Right atrium auricular region (tissue), 2 donors: Measurements from ENCODE around the gene NR2E3. TPM values are rescaled to one million over a fixed set of nuclear protein-coding genes. Genes with fewer than 3 reads are reported as not detected.
A peak's percentile ranks its signal among the peaks of the same experiment; 100 is the strongest.

Experiments used
- DNase-seq: peaks from one replicate; pipeline ENCODE4 v3.0.0-alpha.2; 2019; ENCODE audit warnings: low spot score
- H3K27ac ChIP-seq, 2 donors: fragments of 200-600 bp; sonication (generic); 1 replicate in 1 of 2; 2 replicates in 1 of 2; pipeline ENCODE4 v1.5.1; 2016 to 2019
- H3K27me3 ChIP-seq, 2 donors: fragments of 200-600 bp; sonication (generic); one replicate each; pipeline versions ENCODE4 v1.5.1 to v1.6.0; 2017 to 2019
- H3K36me3 ChIP-seq: fragments of 200-600 bp; sonication (generic); one replicate; pipeline ENCODE4 v1.5.1; 2016
- H3K4me1 ChIP-seq, 2 donors: fragments of 200-600 bp; sonication (generic); one replicate each; pipeline versions ENCODE4 v1.5.1 to v1.6.0; 2017 to 2019
- H3K4me3 ChIP-seq, 2 donors: fragments of 200-600 bp; sonication (generic); 1 replicate in 1 of 2; 2 replicates in 1 of 2; pipeline ENCODE4 v1.5.1; 2017 to 2019; ENCODE audit warnings: mild to moderate bottlenecking in 1 of 2, moderate library complexity in 1 of 2
- H3K9me3 ChIP-seq, 2 donors: fragments of 200-600 bp; sonication (generic); one replicate each; pipeline ENCODE4 v1.5.1; 2019
- total RNA-seq, 2 donors: library from RNA; depleted of rRNA; stranded (reverse); fragments of >200 nt; gene quantifications; one replicate each; pipeline ENCODE4 v1.1.0, GENCODE V29; 2016
- TF ChIP-seq, protein P1 (sequence below), 2 donors: fragments of 200-600 bp; sonication (generic); IDR thresholded peaks; one replicate each; pipeline ENCODE4 v1.5.1; 2019; ENCODE audit warnings: antibody characterized with exemption in 2 of 2

NR2E3 gene
- total RNA-seq, 2 donors from 2014 or later: not detected

DNA sequence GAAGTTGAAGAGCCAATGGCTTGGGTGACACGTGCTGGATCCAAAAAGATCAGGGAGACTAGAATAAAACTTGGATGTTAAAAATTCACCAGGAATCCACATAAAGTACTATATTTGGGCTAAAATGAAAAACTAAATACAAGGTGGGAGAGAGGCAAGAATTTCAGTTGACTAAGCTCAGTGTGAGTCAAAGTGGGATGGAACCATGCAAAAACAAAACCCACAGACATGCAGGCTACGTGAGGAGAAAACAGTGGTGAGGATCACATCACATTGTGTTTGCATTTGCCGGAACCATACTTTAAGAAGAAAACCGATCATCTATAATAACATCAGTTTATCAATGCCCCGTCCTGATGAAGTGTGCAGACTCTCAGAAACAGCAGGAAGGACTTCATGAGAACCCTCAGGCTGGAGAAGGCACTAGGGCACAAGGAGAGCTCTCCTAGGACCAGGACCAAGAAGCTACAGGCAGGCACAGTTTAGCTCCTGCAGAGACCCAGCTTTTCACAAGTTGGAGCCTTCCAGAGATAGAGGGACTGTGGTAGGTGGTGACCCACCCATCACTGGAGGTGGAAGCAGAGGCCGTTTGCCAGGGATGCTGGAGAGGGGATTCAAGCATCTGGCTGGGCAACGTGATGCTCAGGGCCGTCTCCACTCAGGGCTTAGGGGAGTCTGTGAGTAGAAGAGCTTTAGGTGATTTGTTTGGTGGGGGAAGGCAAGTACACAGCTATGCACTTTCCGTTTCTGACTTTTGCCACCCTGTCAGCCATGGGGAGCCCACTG is 29.0 kb upstream of the NR2E3 start:
- Histone ChIP-seq H3K27ac (no peak overlapping the region), H3K36me3 (no peaks in the 10 kb centered on the region), H3K27me3 (no peaks in the 10 kb centered on the region), H3K9me3 (no peaks in the 10 kb centered on the region), H3K4me1 (peaks cover 0 to 12% of the 10 kb centered on the region in 2 donors), H3K4me3 (no peak overlapping the region)
- DNase-seq: no peak
- TF ChIP-seq, protein P1, sequence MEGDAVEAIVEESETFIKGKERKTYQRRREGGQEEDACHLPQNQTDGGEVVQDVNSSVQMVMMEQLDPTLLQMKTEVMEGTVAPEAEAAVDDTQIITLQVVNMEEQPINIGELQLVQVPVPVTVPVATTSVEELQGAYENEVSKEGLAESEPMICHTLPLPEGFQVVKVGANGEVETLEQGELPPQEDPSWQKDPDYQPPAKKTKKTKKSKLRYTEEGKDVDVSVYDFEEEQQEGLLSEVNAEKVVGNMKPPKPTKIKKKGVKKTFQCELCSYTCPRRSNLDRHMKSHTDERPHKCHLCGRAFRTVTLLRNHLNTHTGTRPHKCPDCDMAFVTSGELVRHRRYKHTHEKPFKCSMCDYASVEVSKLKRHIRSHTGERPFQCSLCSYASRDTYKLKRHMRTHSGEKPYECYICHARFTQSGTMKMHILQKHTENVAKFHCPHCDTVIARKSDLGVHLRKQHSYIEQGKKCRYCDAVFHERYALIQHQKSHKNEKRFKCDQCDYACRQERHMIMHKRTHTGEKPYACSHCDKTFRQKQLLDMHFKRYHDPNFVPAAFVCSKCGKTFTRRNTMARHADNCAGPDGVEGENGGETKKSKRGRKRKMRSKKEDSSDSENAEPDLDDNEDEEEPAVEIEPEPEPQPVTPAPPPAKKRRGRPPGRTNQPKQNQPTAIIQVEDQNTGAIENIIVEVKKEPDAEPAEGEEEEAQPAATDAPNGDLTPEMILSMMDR (IDR thresholded peaks at IDR 0.05): no peak

- TF ChIP-seq, protein P1 (IDR thresholded peaks at IDR 0.05): no peak
- H3K27ac ChIP-seq: no peak overlapping the region
- peaks cover 0 to 12% of the 10 kb centered on the region in 2 donors for H3K4me1 ChIP-seq
- no peaks in the 10 kb centered on the region for H3K36me3 ChIP-seq
- no peak overlapping the region for H3K4me3 ChIP-seq
- peak; percentile 42 for DNase-seq
- no peaks in the 10 kb centered on the region for H3K27me3 ChIP-seq
- no peaks in the 10 kb centered on the region for H3K9me3 ChIP-seq
Measured at GRCh38 chr15:71781965-71782265, 28.4 kb upstream of the NR2E3 start.

GRCh38 chr15:71782422-71783165 is 27.8 kb upstream of the NR2E3 start:
- H3K27me3 ChIP-seq: no peaks in the 10 kb centered on the region
- TF ChIP-seq, protein P1 (IDR thresholded peaks at IDR 0.05): no peak
- no peak overlapping the region for H3K27ac ChIP-seq
- no peak overlapping the region for H3K4me3 ChIP-seq
- H3K4me1 ChIP-seq: peaks cover 0 to 12% of the 10 kb centered on the region in 2 donors
- peak; percentile 50 for DNase-seq
- no peaks in the 10 kb centered on the region for H3K9me3 ChIP-seq
- H3K36me3 ChIP-seq: no peaks in the 10 kb centered on the region

GRCh38 chr15:71784719-71785118 is 25.6 kb upstream of the NR2E3 start:
- no peak overlapping the region for H3K4me3 ChIP-seq
- no peak for DNase-seq
- H3K27ac ChIP-seq: no peak overlapping the region
- peaks cover 0 to 12% of the 10 kb centered on the region in 2 donors for H3K4me1 ChIP-seq
- no peaks in the 10 kb centered on the region for H3K36me3 ChIP-seq
- no peaks in the 10 kb centered on the region for H3K9me3 ChIP-seq
- TF ChIP-seq, protein P1 (IDR thresholded peaks at IDR 0.05): peak in 1 of 2 donors; percentile 33
- no peaks in the 10 kb centered on the region for H3K27me3 ChIP-seq

GRCh38 chr15:71785996-71786395 is 24.4 kb upstream of the NR2E3 start:
- no peak for DNase-seq
- Histone ChIP-seq H3K36me3 (no peaks in the 10 kb centered on the region), H3K27ac (no peak overlapping the region), H3K4me1 (no peaks in the 10 kb centered on the region), H3K4me3 (no peak overlapping the region), H3K9me3 (no peaks in the 10 kb centered on the region), H3K27me3 (no peaks in the 10 kb centered on the region)
- TF ChIP-seq, protein P1 (IDR thresholded peaks at IDR 0.05): no peak
